A204.1 (cell line): ENCODE measurements around the gene OCRL.
"Not testable (repeated sequence)": the region's sequence is repeated elsewhere in the genome, so short reads cannot be mapped to it uniquely, and the experiment has no call there.

Source experiments
- FAIRE-seq: peaks from 2 replicates; lab custom pipeline; 2012; peaks lifted over from hg19 to GRCh38; lab: Jason Lieb, UNC

Gene OCRL

DNA sequence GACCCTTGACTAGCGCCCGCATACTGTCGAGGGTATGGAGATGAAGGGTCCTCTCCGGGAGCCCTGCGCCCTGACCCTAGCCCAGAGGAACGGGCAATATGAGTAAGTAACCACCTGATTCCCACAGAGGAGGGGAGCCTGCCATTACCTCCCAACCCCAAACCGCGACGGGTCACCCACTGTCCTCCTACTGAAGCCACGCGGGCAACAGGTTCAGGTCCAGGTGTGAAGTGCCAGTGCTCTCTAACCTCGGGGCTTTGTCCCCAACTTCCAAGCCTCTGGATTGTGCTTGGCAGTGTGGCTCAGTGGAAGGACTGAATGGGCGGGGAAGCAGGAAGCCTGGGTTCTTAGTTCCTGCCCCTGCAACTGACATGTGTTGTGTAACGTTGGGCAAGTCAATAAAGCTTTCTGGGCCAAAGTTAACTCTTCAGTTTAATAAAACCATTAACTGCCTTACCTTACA lies 694 bp downstream of the OCRL start:
- no peak for FAIRE-seq

DNA sequence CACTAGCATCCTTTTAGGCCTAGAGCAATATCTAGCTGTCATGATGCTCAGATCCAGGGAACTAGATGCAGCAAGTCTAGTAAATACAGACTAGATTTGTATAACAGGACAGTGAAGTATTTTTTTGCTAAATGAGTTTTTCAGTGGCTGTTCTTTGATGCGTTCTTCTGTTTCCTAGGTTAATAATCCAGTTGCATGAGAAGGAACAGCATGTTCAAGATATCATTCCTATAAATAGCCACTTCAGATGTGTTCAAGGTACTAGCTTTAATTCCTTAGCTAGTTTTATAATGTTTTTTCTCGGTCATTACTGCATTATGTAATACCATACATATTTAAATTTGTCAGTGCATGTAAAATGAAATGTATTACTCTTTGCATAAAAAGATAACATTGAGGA lies 4.7 kb downstream of the OCRL start:
- no peak for FAIRE-seq

DNA sequence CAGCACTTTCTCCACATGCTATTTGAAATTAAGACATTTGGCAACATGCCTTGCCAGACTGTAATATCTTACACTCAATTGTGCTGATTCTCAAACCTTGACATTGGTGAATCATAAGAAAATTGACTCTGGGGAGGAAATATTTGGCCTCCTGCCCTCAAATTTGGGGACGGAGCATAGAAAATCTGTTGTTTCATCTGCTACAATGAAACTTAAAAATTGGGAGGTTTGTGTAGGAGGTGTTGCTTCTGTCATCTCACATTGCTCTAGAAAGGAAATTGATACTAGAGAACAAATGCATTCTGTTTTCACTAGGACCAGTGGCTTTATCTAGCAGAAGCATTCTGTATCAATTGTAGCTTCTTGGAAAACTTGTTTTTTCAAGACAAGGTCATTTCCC lies 5.3 kb downstream of the OCRL start:
- no peak for FAIRE-seq

DNA sequence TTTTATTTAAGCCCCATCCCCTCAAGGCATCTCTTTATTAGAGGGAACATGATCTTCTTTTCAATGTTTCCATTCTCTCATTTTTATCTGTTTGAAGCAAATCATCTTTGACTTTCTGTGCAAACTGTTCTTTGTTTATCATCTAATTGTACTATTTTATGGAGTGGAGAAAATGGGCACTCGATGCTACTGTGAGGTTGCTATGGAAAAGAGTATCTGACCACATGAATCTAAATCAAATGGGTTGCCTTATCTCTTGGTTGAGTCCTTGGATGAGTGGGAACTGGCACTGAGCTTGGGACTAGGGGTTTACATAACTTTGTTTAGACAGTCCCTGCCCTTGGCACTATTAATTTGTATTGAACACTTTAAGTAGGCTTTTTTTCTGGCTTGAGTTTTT lies 9.1 kb downstream of the OCRL start:
- FAIRE-seq = no peak

DNA sequence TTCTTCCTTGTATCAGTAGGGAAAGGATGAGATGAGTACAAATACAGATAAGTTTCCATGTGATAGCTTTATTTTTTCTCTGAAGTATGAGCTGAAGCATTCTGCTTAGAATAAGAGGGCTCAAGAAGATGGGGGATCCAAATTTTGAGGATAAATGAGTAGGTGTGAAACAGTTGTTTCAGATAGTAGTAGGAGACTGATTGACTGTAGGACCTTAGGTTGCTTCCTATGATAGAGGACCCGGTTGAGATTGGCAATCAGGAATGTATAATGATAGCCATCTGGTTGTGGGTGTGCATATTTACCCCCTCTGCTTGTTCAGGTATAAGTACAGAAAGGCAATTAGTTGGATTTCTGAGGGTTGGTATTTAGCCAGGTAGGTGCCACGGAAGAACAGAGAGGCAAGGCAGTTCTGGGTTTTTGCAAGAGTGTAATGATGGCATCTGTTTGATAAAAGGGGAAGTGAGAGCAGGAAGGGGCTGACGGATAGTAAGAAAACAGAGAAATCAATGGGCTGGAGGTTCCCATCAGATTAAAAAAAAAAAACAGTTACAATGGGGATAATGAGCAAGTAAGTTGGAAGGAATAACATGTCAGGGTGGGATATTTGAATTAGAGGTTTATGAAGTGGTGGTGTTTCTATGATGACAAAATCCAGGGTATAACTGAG lies 13.7 kb downstream of the OCRL start:
- no peak for FAIRE-seq

GRCh38 chrX:129554816-129555215 lies 14.8 kb downstream of the OCRL start:
- FAIRE-seq = not testable (repeated sequence)

- FAIRE-seq = no peak
Observed at GRCh38 chrX:129556806-129557315, 16.8 kb downstream of the OCRL start.

DNA sequence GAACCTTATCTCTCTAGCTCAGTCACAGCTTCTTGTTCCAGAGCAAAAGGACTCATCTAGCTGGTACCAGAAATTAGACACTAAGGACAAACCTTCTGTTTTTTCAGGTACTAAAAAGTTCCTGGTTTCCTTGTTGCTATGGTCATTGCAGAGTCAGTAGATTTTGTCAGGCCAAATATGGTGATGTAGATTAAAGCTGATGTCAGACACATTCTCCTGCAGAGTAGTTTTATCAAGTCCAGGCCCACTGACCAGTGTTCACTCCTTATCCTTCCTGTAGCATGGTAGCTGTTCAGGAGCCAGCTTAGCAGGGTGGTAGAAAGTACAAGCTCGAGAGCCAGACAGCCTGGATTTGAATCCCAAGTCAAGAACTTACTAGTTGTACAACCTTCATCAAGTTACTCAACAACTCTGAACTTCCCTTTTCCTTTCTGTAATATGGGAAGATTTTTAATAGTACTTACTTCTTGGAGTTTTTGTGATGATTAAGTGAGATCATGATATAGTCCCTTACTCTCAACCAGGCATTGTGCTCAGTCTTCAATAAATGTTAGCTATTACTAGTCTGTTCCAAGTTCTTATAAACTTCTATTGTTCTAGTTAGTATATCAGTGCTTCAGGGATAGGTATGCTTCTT lies 17.9 kb downstream of the OCRL start:
- FAIRE-seq = no peak

- FAIRE-seq = no peak
Observed at GRCh38 chrX:129559783-129560182, 19.7 kb downstream of the OCRL start.

DNA sequence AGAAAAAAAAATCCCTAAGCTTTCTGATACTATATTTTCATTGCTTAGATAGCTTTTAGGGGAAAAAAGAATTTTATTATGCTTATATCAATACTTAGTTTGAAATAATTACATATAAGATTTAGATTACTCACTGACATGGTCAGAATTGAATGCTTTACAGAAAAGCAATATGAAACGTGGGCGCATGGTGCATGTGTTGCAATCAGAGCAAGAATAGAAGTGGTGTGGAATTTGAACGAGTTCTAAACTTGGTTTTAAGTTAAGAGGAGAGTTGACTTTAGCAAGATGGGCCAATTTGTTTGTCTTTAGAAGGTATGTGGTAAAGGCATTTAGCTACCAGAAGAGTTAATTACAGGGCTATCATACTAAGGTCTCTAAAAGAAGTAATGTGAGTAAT lies 21.4 kb downstream of the OCRL start:
- FAIRE-seq = no peak

DNA sequence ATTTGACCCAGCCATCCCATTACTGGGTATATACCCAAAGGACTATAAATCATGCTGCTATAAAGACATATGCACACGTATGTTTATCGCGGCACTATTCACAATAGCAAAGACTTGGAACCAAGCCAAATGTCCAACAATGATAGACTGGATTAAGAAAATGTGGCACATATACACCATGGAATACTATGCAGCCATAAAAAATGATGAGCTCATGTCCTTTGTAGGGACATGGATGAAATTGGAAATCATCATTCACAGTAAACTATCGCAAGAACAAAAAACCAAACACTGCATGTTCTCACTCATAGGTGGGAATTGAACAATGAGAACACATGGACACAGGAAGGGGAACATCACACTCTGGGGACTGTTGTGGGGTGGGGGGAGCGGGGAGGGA lies 24.3 kb downstream of the OCRL start:
- FAIRE-seq = not testable (repeated sequence)

DNA sequence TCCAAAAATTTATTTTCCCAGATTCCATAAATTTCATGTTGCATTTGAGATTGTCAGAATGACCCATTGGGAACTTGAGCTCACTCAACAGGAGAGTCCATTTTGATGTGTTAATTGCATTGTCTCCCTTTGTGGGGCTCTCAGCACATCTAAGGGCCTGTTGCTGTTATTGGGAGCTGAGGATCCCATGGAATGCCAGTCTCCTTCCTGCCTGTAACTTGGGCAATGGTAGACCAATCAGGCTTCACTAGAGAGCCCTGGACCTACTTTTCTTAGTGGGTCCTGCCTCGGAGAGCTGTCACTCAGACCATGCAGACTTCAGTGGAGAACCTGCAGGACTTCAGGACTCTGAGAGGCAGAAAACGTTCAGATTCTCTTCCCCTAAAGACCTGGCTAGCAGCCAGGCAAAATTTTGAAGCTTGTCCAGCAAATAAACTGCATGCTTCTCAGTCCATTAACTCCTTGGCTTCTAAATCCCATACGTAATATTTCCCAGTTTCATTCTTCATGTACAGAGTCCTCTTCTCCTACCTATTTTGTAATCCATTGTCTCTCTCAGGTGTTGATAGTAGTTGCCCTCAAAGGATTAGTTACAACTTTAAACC lies 25.1 kb downstream of the OCRL start:
- no peak for FAIRE-seq

DNA sequence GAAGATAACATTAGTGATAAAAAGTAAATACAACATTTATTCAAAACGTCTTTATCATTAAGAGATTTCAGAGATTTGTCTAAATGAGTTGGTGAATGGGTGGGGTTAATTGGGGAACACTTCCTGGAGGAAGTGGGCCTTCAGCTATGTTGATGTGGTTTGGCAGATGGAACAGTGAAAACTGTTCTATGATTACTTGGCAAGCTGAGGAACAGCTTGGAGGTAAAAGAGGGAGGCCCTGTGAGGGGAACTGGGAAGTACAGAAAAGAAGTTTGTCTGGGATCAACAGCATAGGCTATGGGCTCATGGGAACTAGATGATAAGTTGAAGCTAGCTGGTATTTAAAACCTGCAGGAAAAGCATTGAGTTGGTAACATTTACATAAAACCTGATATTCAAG lies 26.0 kb downstream of the OCRL start:
- FAIRE-seq = no peak

DNA sequence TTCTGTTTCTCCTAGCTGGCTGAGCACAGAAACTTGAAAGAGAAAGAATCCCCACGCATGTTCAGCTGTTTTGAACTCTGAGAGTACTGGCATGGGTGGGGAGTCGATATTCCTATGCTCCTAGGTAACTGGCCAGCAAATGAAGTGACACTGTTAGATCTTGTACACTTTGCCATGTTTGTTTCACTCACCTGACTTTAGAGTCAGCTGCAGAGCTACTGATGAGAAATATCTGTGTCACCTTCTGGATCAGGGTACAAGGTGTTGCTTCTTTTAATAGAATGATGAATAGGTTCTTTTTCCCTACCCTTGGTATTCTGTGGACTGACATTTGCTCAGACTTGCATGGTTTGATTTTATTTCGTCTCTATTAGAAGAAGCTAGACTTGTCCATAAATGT lies 28.3 kb downstream of the OCRL start:
- no peak for FAIRE-seq

GRCh38 chrX:129572422-129572821 lies 32.4 kb downstream of the OCRL start:
- no peak for FAIRE-seq

- FAIRE-seq = not testable (repeated sequence)
Observed at GRCh38 chrX:129573652-129574051, 33.6 kb downstream of the OCRL start.

GRCh38 chrX:129574214-129574613 lies 34.2 kb downstream of the OCRL start:
- no peak for FAIRE-seq

GRCh38 chrX:129576539-129576938 lies 36.5 kb downstream of the OCRL start:
- FAIRE-seq = no peak

DNA sequence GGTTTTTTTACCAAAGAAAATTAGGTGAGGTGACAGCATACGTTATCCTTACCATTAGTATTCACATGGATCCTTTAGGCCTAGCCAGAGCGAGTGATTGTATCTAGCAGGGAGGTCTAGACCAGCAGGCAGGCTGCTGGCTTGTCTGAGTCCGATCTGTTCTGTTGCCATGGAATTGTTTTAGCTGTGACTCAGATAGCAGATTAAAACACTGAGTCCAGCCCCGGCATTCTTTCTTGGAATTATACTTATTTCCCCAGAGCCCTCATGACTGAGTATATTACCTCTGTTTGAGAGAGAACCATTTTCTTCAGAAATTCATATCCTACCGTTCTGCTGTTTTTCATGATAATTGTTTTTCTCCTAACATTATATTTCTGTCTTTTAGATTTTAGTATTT lies 37.4 kb downstream of the OCRL start:
- FAIRE-seq = no peak

- FAIRE-seq = no peak
Observed at GRCh38 chrX:129577877-129578276, 37.8 kb downstream of the OCRL start.

- no peak for FAIRE-seq
Observed at GRCh38 chrX:129581904-129582303, 41.8 kb downstream of the OCRL start.

- FAIRE-seq = no peak
Observed at GRCh38 chrX:129585167-129585566, 45.1 kb downstream of the OCRL start.

- no peak for FAIRE-seq
Observed at GRCh38 chrX:129585691-129586090, 45.6 kb downstream of the OCRL start.

DNA sequence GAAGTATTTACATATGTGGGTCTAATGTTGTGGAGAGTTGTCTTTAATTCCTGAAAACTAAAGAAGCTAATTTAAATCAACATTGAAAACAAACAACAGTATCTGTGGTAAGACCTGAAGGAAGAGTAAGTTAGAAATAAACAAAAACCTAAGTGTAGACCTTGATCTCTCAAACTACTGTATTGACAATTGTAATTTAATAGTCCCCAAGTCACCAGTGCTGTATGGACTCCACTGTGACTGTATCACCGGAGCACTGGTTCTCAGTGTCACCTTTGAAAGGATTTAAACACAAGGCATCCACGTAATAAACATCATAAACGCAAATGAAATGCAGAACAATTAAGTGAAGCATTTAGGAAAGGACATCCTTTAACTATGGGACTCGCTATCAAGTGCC lies 46.4 kb downstream of the OCRL start:
- FAIRE-seq = no peak
